HG03521 (cell line): ENCODE results near the gene DAAM1.

ENCODE experiments used
- ATAC-seq: cut with Tn5 transposase; IDR thresholded peaks from one replicate; pipeline ENCODE4 v1.9.1; 2021; ENCODE audit warnings: mild to moderate bottlenecking, moderate library complexity; ENCODE audit not compliant: unreplicated experiment

DAAM1 gene

GRCh38 chr14:59188461-59189090, at the start of gene DAAM1:
TSS of gene DAAM1 (plus strand) at chr14:59188667. CDS start at chr14:59263478, 74,811 bp downstream.
- peak; percentile 86 for ATAC-seq

DNA sequence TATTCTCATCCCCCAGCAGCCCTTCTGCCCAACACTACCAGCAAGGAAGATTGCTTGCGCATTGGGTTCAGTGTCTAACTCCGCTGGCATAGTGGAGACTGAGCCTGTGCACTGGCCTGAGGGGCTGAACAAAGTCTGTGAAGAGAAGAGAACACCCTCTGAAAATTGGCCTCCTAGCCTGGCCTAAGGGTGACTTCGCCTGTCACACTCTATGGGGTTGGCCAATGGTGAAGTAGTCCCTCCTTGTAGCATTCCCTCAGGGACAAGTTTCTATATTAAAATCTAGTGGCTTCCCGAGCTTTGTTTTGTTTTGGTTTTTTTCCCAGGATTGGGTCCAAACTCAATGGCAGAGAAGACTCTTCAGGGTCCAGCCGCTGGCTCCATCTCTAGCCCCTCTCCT, 49.1 kb upstream of the DAAM1 start:
- ATAC-seq: no peak

DNA sequence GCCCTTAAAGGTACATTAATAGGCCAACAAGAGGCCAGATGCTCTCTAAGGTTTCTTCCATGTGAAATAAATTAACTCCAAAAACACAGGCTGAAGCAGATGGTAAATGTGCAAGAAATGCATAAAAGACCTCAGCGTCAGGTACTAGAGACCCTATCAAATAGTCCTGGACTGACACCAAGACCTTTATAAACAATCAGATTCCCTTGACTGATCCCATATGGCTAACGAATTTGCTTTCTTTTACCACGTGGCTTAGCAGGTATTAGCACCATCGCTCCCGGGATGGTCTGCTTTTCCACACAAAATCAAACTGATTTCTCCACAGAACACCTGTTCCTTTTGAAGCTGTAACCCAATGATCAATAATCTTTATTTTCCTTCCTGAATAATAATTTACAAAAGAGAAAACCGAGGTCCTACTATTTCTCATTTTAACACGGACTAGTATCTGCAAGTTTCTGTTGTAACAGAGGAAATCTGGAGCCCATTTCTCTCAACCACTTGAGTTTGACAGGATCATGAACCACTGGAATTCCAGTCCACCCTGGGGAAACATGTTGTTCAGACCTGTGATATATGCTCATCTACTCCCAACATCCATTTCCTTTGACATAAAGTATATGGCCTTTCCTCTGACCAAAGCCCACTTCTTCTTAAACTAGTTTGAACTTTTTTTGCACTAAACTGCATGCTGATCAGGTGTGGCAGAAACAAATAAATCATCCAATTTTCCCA, 48.2 kb upstream of the DAAM1 start:
- no peak for ATAC-seq

DNA sequence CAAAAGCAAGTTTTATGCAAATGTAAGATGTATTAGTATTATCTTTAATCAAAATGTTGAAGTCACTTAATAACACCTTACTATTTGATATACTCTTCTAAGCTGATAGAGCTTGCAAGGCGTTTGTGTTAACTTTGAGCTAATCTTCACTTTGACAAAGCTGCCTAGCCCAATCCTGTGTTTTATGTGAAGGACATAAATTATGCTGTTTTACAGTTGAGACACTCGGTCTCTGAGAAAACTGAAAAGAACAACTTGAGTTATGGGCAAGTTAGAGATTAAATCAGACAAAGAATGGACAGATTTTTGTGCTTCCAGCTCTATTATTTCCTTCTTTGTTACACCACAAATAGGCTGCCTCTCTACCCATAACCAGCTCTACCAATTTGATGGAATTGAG, 42.0 kb upstream of the DAAM1 start:
- no peak for ATAC-seq

GRCh38 chr14:59147007-59147406, 41.5 kb upstream of the DAAM1 start:
- no peak for ATAC-seq

- no peak for ATAC-seq
Measured at GRCh38 chr14:59148334-59148900, 40.0 kb upstream of the DAAM1 start.

GRCh38 chr14:59150990-59151389, 37.5 kb upstream of the DAAM1 start:
- peak; percentile 63 for ATAC-seq

- no peak for ATAC-seq
Measured at GRCh38 chr14:59154373-59154772, 34.1 kb upstream of the DAAM1 start.

DNA sequence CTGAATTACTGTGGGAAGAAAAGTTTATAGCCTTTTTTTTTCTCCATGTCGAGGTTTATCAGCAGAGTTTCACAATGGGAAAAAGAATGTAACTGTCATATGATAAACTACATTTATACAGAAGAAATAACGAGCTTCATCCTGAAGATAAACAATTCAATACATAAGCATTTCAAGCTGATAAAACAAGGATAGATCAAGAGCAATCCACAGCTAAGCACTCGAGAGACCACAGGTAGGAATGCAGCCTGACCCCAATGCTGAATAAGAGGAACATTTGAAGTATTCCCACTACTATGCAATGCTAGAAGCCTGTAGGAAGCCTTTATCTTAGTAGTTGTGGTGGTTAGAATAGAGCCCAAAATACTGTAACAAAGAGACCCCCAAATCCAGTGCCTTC, 32.6 kb upstream of the DAAM1 start:
- ATAC-seq: no peak

DNA sequence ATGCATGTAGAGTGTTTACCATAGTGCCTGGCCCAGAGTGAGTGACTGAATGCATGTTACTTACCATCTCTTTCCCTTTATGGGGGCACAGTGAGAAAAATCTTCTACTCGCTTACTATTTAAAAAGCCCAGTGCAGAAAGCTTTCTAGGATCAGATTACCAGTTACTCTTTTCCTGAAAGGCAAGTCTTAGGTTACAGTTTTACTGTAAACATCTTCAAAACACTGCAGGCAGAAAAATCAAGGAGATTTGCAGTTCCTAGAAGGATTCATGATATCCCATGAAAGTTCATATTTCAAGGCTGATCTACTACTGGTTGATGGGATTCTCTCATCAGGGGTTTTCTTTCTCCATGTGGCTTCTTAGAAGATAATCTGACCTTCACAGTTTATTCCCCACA, 29.3 kb upstream of the DAAM1 start:
- no peak for ATAC-seq

- ATAC-seq: no peak
Measured at GRCh38 chr14:59160506-59160905, 28.0 kb upstream of the DAAM1 start.

DNA sequence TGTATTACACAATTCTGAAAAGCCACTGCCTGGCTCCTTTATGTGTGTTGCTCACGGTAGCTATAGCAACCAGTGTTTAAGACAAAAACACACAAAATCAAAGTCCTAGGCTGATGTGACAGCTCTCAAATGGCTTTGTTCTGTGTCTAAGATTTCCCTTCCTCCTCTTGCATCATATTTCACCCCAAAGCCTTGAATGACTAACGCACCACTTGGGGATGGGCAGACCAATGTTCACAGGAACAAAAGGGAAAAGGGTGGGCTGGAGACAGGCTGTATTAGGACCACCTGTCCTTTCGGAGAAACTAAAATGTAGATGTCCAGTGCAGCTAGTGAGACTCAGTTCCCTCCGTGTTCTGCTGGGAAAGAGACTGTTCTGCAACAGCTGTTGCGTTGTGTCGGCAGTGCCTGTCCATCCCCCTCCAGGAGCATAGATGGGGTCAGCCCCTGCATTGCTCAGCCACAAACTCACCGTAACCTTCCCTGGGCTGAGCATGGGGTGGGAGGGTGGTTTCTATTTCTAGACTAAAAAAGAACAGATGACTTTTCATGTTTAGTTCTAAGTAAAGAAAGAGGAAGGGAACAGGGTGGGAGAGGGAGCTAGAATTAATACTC, 26.8 kb upstream of the DAAM1 start:
- ATAC-seq: no peak

DNA sequence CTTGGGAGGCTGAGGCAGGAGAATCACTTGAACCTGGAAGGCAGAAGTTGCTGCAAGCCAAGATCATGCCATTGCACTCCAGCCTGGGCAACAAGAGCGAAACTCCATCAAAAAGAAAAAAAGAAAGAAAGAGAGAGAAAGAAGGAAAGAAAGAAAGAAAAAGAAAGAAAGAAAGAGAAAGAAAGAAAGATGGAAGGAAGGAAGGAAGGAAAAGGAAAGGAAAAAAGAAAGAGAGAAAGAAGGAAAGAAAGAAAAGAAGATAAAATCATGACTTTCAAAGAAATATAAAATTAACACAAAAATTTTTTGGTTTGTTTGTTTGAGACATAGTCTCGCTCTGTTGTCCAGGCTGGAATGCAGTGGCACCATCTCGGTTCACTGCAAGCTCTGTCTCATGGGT, 22.2 kb upstream of the DAAM1 start:
- no peak for ATAC-seq

DNA sequence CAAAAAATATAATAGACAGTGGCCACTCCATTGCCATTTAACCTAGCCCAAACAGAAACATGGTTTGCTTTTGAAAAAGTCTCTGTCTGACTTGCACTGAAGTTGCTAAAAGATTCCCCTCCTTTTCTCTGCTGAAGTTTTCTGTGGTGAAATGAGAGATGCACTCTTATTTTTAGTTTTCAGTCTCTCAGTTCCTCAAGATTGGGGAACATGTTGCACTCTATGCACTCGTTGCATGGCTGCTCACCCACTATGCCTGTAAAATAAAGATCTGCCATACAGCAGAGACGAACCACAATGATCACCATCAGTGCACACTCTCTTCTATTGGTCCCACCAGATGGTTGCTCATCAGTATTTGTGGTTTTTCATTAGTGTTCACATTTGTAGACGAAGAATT, 13.1 kb upstream of the DAAM1 start:
- peak; percentile 95 for ATAC-seq

DNA sequence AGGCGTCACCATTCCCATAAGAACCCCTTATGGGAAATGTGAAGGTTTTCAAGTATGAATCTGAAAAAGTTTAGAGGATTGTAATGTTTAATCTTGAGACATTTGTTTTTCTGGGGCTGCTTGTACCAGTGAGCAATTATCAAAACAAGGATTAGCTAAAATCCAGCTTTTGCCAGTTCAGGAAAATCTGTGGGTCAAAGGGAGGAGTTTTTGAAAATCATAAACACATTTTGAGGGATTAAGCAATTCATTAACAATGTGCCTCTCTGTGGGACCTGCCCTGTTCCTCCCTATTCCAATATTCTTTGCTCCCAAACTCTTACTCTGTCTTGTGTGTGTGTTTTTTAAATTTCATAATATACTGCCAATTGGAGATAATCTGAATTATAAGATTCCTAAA, 11.7 kb upstream of the DAAM1 start:
- no peak for ATAC-seq

GRCh38 chr14:59177262-59177661, 11.2 kb upstream of the DAAM1 start:
- ATAC-seq: no peak

DNA sequence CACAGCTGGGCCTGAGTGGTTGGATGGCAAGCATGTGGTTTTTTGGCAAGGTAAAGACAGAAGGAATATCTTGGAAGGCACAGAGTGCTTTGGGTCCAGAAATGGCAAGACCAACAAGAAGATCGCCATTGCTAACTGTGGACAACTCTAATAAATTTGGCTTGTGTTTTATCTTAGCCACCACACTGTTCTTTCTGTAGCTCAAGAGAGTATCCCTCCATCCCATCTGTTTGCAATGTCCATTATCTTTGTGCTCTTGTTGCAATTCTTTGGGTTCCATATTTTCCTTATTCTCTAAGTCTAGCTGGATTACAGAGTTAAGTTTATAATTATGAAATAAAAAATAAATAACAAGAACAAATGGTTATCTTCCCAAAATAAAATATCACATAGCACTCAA, 6.7 kb upstream of the DAAM1 start:
- ATAC-seq: no peak

DNA sequence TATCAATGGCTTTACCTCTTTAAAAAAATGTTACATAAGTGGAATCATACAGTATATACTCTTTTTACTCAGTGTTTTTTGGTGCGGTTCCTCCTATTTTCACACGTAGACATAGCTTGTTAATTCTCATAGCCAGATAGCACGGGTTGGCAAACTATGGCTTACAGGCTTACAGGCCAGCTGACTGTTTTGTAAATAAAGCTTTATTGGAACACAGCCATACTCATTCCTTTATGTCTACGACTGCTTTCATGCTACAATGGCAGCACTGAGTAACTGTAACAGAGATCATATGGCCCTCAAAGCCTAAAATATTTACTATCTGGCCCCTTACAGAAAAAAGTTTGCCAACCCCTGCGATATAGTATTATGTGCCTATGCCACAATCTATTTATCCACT, 5.8 kb upstream of the DAAM1 start:
- no peak for ATAC-seq

DNA sequence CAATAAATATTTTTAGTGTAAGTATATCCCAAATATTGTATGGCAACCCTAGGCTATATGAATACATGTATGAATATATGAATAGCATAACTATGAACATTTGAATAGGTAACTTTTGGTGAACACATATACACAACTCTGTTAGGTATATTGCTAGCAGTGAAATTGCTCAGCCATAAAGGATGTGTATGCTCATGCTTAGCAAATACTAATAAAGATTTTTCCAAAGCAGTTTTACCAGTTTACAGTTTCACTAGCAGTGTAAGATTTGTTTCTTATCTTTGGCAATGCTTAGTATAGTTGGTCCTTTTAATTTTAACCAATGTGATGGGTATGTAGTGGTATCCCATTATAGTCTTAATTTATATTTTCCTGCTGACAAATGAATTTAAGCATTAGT, 5.3 kb upstream of the DAAM1 start:
- no peak for ATAC-seq

DNA sequence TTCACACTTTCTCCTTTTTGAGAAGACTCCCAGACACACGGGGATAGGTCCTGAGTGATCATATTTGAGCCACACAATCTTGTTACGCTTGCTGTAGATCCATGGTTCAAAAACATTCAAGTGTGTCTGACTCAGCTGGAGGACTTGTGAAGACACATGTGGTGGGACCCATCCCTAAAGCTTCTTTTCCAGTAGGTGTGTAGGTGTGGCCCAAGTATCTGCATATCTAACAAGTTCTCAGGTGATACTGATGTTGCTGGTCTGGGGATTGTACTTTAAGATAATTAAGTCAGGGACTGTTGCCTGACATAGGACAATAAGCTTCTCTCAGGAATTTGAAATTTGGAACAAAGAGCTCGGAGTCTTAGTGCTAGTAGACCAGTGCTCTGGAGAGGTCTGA, 4.1 kb upstream of the DAAM1 start:
- no peak for ATAC-seq

GRCh38 chr14:59185676-59186075, 2.8 kb upstream of the DAAM1 start:
- ATAC-seq: no peak

DNA sequence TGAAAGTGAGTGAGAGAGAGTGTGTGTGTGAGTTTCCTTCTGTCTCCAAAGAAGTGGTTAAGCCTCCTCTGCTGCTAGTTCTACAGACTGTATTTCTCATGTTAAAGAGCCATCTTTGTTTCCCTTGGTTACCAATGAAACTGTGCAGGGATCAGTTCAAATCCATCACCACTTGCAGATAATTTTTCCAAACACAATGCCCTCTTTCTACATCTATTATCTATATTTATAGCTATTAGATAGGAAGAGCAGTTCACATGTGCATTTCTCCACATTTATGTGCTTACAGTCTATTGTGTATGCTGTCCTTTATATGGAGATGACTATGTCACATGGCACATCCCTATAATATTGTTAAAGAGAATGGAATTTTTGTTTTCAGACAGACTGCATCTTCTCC, 2.2 kb upstream of the DAAM1 start:
- no peak for ATAC-seq
